HG03342 (cell line): Measurements from ENCODE around the gene CDKL1.
A peak's percentile ranks its signal among the peaks of the same experiment; 100 is the strongest.
"Not testable (repeated sequence)": the region's sequence is repeated elsewhere in the genome, so short reads cannot be mapped to it uniquely, and the experiment has no call there.

ENCODE experiments used
- ATAC-seq: cut with Tn5 transposase; IDR thresholded peaks from one replicate; pipeline ENCODE4 v1.9.1; 2021; ENCODE audit warnings: mild to moderate bottlenecking, moderate library complexity; ENCODE audit not compliant: unreplicated experiment

Gene CDKL1

GRCh38 chr14:50359631-50360030 lies 37.0 kb downstream of the CDKL1 start:
- ATAC-seq = no peak

DNA sequence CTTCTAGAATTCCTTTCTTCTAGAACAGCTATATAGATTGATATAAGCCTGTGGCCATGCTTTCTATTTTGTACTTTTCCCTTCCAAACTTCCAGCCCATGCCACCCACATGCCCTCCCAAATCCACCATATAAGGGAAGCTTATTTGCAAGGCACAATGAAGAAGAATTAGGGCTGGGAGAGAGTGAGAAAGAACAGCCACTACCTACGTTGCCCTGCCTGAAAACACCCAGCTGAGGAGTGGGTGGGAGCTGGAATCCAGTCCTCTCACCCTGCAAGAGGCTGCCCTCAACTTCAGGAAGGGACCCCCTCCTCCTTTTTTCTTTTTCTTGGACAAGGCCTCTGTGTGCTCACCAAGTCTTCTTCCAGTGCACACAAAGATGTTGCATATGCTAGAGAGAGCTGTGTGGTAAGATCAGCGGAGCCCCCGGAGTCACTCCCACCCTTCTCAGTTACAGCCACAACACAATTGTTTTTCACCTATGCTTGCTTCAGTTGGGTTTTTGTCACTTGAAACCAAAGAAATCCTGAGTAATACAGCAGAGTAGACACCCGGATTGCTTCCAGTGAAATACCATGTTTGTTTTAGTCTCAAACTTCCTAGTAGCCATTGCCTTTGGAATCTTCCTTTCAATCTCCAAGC lies 38.8 kb downstream of the CDKL1 start:
- no peak for ATAC-seq

GRCh38 chr14:50357124-50357523 lies 39.6 kb downstream of the CDKL1 start:
- no peak for ATAC-seq

GRCh38 chr14:50356283-50356682 lies 40.4 kb downstream of the CDKL1 start:
- ATAC-seq = not testable (repeated sequence)

GRCh38 chr14:50355692-50356091 lies 41.0 kb downstream of the CDKL1 start:
- no peak for ATAC-seq

- ATAC-seq = no peak
These were observed 42.2 kb downstream of the CDKL1 start for GRCh38 chr14:50354527-50354926.

DNA sequence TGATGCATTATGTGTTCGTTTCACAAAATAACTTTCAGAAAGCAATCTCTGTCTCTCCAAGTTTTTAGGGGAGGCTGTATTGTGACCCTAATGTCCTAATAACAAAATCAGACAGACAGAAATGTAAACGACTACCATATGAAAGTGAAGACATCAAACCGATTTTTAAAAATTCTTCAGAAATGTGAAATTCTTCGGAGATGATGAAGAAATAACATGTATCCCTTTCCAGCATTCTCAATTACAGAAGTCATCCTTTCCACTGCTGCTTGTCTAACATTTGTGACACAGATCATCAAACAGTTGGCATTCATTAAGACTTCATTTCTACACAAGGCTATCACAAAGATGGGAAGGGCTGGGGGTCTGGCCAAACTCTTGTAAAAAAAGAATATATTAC lies 43.6 kb downstream of the CDKL1 start:
- no peak for ATAC-seq

DNA sequence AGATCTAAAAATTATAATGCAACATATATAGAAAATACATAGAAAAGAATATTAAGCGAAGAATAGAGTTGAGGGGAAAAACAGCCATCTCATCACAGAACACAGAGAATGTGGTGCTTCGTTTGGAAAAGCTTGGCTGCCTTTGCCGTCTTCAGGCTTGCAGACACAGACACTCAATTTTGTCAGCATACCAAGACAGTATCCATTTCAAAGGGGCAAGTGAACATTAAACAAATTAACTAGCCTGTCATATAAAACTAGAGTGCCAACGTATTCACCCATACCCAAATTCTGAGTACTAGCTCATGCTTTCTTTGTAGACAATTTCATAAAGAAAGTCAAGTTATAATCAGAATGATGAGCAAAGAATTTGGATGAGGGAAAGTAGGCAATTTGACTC lies 44.1 kb downstream of the CDKL1 start:
- ATAC-seq = no peak

GRCh38 chr14:50350975-50351374 lies 45.7 kb downstream of the CDKL1 start:
- ATAC-seq = no peak

- ATAC-seq = no peak
These were observed 47.7 kb downstream of the CDKL1 start for GRCh38 chr14:50348933-50349332.

DNA sequence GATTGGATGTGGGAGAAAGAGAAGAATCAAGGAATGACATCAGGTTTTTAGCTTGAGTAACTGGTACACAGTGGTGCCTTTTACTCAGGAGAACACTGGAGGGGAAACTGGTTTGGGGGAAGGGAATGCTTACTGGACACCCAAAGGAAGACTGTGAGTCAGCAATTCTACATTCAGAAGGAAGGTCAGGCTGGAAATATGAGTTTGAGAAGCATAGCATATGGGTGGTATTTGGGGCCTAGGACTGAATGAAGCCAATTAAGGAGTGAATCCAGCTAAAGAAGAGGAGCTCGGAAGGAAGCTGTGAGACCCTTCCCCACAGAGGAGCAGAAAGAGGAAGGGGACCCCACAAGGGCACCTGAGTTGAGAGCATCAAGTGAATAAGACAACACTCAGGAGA lies 49.2 kb downstream of the CDKL1 start:
- no peak for ATAC-seq

DNA sequence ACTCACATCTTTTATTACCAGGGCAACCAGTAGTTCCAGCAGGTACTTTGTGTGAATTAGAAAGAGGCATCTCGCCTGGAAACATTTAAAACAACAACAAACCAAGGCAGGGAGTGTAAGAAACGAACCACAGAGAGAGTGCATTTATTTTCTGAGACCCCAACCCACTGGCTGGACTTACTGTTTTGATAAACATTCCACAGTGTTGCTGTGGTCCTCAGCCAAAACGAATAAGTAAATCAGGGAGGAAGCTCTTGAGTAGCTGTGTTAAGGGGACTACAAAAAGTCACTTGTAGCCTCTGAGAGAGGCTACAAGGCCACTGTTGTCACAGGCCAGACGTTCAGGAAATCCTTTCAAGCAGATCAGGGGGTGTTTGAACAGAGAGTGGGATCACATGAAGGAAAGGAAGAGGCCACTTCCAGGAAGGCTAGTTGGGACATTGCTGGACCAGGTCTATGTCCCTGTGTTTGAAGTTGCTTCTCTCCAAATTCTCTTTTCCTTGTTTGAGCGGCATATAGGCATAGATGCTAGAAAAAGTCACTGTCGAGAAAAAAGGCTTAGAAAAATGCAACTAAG lies 50.7 kb downstream of the CDKL1 start:
- ATAC-seq = no peak

DNA sequence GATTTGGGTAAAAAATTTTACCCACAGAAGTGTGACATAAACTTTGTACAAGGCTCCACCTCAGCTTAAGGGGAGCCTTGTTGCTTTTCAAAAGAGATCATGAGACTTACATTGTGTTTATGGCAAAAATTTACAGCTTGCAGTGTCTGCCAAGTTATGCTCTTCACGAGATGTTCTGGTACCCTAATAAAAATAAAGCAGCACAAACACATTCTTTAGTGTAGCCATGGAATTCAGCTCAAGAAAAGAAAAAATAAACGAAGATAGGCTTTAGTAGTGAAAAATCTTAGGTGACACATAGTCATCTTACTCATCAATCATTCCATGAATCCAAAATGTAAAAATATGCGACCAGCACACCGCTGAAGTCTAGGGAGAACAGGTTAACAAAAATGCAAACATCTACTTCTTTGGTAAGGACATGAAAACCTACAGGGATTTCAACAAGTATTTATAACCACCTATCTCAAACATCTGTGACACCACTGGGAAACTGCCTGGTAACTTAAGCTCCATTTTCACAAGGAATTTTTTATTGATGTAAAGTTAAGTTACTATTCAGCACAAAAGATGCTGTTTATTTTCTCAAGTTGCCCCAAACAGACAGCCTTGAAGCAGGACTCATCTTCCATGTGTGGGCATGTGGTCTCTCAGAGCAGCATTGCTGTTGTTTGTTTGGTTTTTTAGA lies 51.7 kb downstream of the CDKL1 start:
- ATAC-seq = no peak

DNA sequence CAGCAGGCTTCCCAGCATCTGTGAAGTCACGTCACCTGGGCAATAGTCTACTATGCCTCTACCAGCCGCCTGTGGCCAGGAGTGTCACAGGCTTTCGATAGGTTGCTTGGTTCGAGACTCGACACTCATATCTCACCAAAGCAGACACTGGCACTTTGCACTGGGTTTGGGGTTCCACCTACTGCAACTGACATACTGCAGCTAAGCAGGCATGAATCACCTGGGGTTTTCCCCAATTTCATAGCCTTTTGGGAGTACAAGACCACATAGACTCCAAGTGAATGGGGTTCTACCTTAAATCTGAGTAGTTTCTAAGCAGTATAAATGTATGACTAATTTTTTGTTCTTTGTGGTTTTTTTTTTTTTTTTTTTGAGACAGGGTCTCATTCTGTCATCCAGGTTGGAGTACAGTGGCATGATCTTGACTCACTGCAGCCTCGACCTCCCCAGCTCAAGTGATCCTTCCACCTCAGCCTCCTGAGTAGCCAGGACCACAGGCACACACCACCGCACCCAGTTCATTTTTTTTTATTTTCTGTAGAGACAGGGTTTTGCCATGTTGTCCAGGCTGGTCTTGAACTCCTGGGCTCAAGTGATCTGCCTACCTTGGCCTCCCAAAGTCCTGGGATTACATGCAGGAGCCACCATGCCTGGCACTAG lies 52.4 kb downstream of the CDKL1 start:
- ATAC-seq = peak; percentile 72

DNA sequence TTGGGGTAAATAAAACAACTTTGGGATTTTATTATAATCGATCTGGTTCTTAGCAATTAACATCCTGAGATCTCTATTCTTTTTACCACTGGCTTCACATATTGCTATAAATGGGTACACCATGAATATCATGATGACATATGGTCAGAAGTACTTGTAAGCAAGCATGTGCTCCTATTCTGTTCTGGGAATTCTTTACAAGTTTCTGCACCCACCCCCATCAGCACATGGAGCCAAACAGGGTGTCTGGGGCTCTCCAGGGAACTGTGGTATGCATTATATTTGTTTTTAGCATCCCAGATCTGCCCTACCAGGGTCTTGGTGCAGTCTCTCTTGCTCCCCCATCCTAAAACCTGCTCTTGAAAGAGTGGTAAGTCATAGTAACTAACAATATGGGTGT lies 53.2 kb downstream of the CDKL1 start:
- no peak for ATAC-seq

DNA sequence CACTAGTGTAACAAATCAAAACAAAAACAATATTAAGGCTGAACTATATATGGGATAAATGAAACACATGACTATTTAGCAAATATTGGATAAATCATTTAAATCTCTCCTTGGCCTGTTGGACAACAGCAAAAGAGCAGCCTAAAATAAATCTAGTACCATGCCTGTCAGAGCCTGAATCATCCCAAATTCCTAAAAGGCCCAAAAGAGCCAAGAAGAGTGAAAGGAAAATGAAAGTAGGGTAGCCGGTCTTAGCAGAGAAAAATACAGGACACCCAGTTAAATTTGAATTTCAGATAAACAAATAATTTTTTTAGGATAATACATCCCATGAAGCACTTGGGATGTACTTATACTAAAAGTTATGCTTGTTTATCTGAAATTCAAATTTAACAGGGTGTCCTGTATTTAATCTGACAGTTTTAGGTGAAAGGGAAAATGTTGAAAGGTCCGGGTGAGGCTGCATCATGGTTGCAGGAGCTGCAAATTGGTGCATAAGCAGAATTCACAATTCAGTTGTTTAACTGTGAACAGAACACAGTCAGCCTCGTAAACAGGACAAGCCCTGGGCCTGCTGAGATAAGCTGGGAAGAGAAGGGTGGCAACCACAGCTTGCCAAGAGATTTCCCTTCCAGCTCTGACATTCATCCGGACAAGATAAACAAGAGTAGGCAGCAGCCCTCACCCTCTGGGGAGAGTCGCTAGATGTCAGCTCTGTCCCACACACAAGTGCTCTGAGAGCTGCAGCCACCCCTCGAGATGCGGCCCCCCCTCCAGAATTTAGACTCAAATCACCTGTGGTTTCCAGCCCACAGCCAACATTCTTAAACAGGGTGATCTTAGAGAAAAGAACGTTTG lies 54.2 kb downstream of the CDKL1 start:
- ATAC-seq = no peak

- no peak for ATAC-seq
These were observed 55.7 kb downstream of the CDKL1 start for GRCh38 chr14:50340963-50341362.

GRCh38 chr14:50340045-50340444 lies 56.6 kb downstream of the CDKL1 start:
- ATAC-seq = no peak

GRCh38 chr14:50339178-50339804 lies 57.4 kb downstream of the CDKL1 start:
- no peak for ATAC-seq

DNA sequence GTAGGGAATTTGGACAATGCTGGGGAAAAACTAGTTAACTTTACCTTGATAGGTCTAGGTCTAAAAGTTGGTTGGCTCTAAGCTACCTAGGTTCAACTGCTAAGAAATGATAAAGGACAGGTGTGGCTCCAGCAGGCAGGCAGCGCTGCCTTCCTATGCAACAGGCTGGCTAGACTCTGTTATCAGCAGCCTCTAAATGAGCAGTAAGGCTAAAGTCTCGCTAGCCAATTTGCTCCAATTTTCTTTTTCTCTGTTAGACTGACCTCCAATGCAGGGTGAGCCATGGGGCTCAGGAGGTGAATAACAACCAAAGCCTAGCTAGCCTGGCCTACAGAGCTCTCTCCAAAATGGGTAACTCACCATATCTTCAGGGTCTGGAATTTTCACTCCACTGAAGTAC lies 58.1 kb downstream of the CDKL1 start:
- ATAC-seq = no peak
